HG02973 (cell line): ENCODE results near the gene TKFC.

ENCODE experiments used
- ATAC-seq: cut with Tn5 transposase; IDR thresholded peaks from one replicate; pipeline ENCODE4 v1.9.1; 2021; ENCODE audit warnings: moderate library complexity; ENCODE audit not compliant: unreplicated experiment

The TKFC gene

GRCh38 chr11:61310749-61311148 lies 22.3 kb upstream of the TKFC start:
- no peak for ATAC-seq

- ATAC-seq = no peak
Measured at GRCh38 chr11:61315260-61315659, 17.8 kb upstream of the TKFC start.

- no peak for ATAC-seq
Measured at GRCh38 chr11:61325649-61326414, 7.2 kb upstream of the TKFC start.

GRCh38 chr11:61327669-61328071 lies 5.4 kb upstream of the TKFC start:
- no peak for ATAC-seq

- ATAC-seq = no peak
Measured at GRCh38 chr11:61328351-61328750, 4.7 kb upstream of the TKFC start.

- ATAC-seq = no peak
Measured at GRCh38 chr11:61329871-61330270, 3.2 kb upstream of the TKFC start.

GRCh38 chr11:61331651-61332050 lies 1.4 kb upstream of the TKFC start:
- no peak for ATAC-seq

GRCh38 chr11:61332281-61332796 lies 689 bp upstream of the TKFC start:
- ATAC-seq = peak; percentile 3

- ATAC-seq = no peak
Measured at GRCh38 chr11:61333550-61334433, 764 bp downstream of the TKFC start.

- no peak for ATAC-seq
Measured at GRCh38 chr11:61334434-61335354, 1.7 kb downstream of the TKFC start.

- no peak for ATAC-seq
Measured at GRCh38 chr11:61335355-61335710, 2.3 kb downstream of the TKFC start.

- peak; percentile 44 for ATAC-seq
Measured at GRCh38 chr11:61336171-61336935, 3.3 kb downstream of the TKFC start.

- no peak for ATAC-seq
Measured at GRCh38 chr11:61337706-61338470, 4.9 kb downstream of the TKFC start.

- no peak for ATAC-seq
Measured at GRCh38 chr11:61338783-61339489, 5.9 kb downstream of the TKFC start.

GRCh38 chr11:61339490-61339878 lies 6.5 kb downstream of the TKFC start:
- no peak for ATAC-seq

GRCh38 chr11:61340979-61341378 lies 8.0 kb downstream of the TKFC start:
- no peak for ATAC-seq

- ATAC-seq = no peak
Measured at GRCh38 chr11:61341706-61342105, 8.7 kb downstream of the TKFC start.

- ATAC-seq = no peak
Measured at GRCh38 chr11:61342207-61342803, 9.3 kb downstream of the TKFC start.
